Heart left ventricle (tissue), 16 donors: Measurements from ENCODE around the gene APOF. TPM values are rescaled to one million over a fixed set of nuclear protein-coding genes. Genes with fewer than 3 reads are reported as not detected.
"Not testable (repeated sequence)": the region's sequence is repeated elsewhere in the genome, so short reads cannot be mapped to it uniquely, and the experiment has no call there.

Source experiments
- ATAC-seq, 4 donors: fragments of 200-7000 bp; cut with Tn5 transposase; one replicate each; pipeline ENCODE4 v1.9.1; 2020 to 2022; ENCODE audit warnings: moderate library complexity in 4 of 4, mild to moderate bottlenecking in 3 of 4, moderate number of reproducible peaks in 1 of 4
- DNase-seq, 5 donors: peaks; one replicate each; pipeline ENCODE4 v3.0.0-alpha.2; 2020
- H3K27ac ChIP-seq, 12 donors: fragments of 200-600 bp; sonication (generic) in 4 of 12; one replicate each; pipeline versions ENCODE4 v1.5.0 to v1.8.0; 2016 to 2022; ENCODE audit warnings: mild to moderate bottlenecking in 2 of 12
- H3K27me3 ChIP-seq, 9 donors: fragments of 200-600 bp; sonication (generic) in 2 of 9; one replicate each; pipeline versions ENCODE4 v1.5.1 to v1.8.0; 2016 to 2022; ENCODE audit warnings: mild to moderate bottlenecking in 3 of 9
- H3K36me3 ChIP-seq, 9 donors: fragments of 200-600 bp; sonication (generic) in 2 of 9; one replicate each; pipeline versions ENCODE4 v1.5.0 to v1.8.0; 2018 to 2022; ENCODE audit warnings: mild to moderate bottlenecking in 2 of 9
- H3K4me1 ChIP-seq, 12 donors: fragments of 200-600 bp; sonication (generic) in 4 of 12; one replicate each; pipeline versions ENCODE4 v1.5.0 to v1.8.0; 2016 to 2022; ENCODE audit warnings: mild to moderate bottlenecking in 3 of 12
- H3K4me3 ChIP-seq, 12 donors: fragments of 200-600 bp; sonication (generic) in 4 of 12; one replicate each; pipeline versions ENCODE4 v1.5.0 to v1.8.0; 2017 to 2022; ENCODE audit warnings: mild to moderate bottlenecking in 9 of 12, moderate library complexity in 4 of 12
- H3K9me3 ChIP-seq, 12 donors: fragments of 200-600 bp; sonication (generic) in 4 of 12; one replicate each; pipeline versions ENCODE4 v1.5.0 to v1.8.0; 2016 to 2022; ENCODE audit warnings: mild to moderate bottlenecking in 1 of 12
- CTCF ChIP-seq, 12 donors: fragments of 200-600 bp; sonication (generic) in 4 of 12; IDR thresholded peaks; one replicate each; pipeline versions ENCODE4 v1.5.0 to v1.8.0; 2018 to 2022; ENCODE audit warnings: antibody characterized with exemption in 12 of 12, mild to moderate bottlenecking in 5 of 12
- POLR2A ChIP-seq, 2 donors: fragments of 450-650 bp; IDR thresholded peaks; one replicate each; pipeline ENCODE4 v1.6.1; 2017; ENCODE audit warnings: antibody characterized with exemption in 2 of 2, mild to moderate bottlenecking in 2 of 2, moderate library complexity in 2 of 2
- WGBS, 4 donors: extraction: QIAGEN DNeasy Blood & Tissue Kit in 2 of 4; methylation state at CpG; one replicate each; pipeline versions ENCODE4 v1.1.5 to v1.1.7; 2013 to 2018; 5-methylcytosine and 5-hydroxymethylcytosine counted together
- intact Hi-C, 10 donors: fragments of 100-400 bp; cut with DNase I; formaldehyde crosslinking; loops; one replicate each; pipeline versions ENCODE4 v1.11.1 to v1.14.2; 2022
- polyA plus RNA-seq, 2 donors: library from polyadenylated mRNA; stranded (reverse); fragments of 200-250 nt; gene quantifications; one replicate each; pipeline ENCODE4 v1.2.3, GENCODE V29; 2013
- total RNA-seq, 9 donors: library from RNA; depleted of rRNA in 2 of 9; stranded (reverse); fragments of >200 nt in 2 of 9; fragmentation: NEBNext Ultra II Directional in 3 of 9; extraction: Animal tissue kit (Norgen Biotek cat#: 25700) in 3 of 9; gene quantifications; one replicate each; pipeline versions ENCODE4 v1.1.0 to v1.2.4, GENCODE V29; 2016 to 2023
- donor health status: ischemic (EF 13 %, LVEDD 7.1; RV severe dilation, severe dysfunction).
- donor health status: healthy with polysubstance abuse.
- donor health status: DM: no; HTN: yes; CAD: no.
- donor health status: DM: no; HTN: no; CAD: no.
- donor health status: ischemic (EF 25% LVEDD 6.9; RV normal size, moderate dysfunction).
- donor health status: ischemic (EF 25% LVEDD 5.7; RV mildly dilated, moderate dysfunction).
- donor health status: healthy.
- donor health status: DM: yes; HTN: yes; CAD: no.
- donor health status: ischemic (EF 35%, LVEDD 5.7; RV mildly dilated, moderate dysfunction).
- donor health status: nonischemic (EF 11% LVEDD 7.7; RV severe dilation, severe dysfunction).
- donor health status: DM: yes; HTN: yes; CAD: no.
- donor health status: PGD.
- donor health status: ischemic (EF 29% LVEDD 5.4; RV normal size, mild dysfunction).
- donor health status: nonischemic (EF 23%, LVEDD 6.1; RV moderate dilation, normal function).

The APOF gene
- total and polyA plus RNA-seq, 11 donors, result not detected

- peak overlapping the region in 1 of 12 donors; percentile 71 for H3K27ac ChIP-seq
- ATAC-seq (no peak), DNase-seq (no peak)
- intact Hi-C loops, result loop anchor here in 5 of 10 donors (10.0 kb wide), 1 partner anchor 128 kb away; the partner anchor contains the start of gene SPRYD4 (in 5 of the 5)
- 81 to 89% (median 85%) methylated on average over 9 of the region's 9 CpGs for whole genome bisulfite sequencing, 4 donors
- TF ChIP-seq CTCF (IDR thresholded peaks at IDR 0.05), result no peak
- no peak for TF ChIP-seq POLR2A (IDR thresholded peaks at IDR 0.05)
- no peak overlapping the region for H3K4me3 ChIP-seq
- no peaks in the 10 kb centered on the region for H3K9me3 ChIP-seq
- peaks cover 0 to 45% (median 13%) of the 10 kb centered on the region in 12 donors for H3K4me1 ChIP-seq
- peaks cover 0 to 7% (median 1%) of the 10 kb centered on the region in 9 donors for H3K36me3 ChIP-seq
- H3K27me3 ChIP-seq, result no peaks in the 10 kb centered on the region
These were observed 26.1 kb downstream of the APOF start for GRCh38 chr12:56336361-56337167.

GRCh38 chr12:56335527-56335926 is 27.1 kb downstream of the APOF start:
- not testable (repeated sequence) for ATAC-seq, H3K27me3 ChIP-seq, H3K36me3 ChIP-seq, H3K9me3 ChIP-seq, H3K4me3 ChIP-seq, H3K27ac ChIP-seq, DNase-seq
- H3K4me1 ChIP-seq, result peaks cover 0 to 45% (median 13%) of the 10 kb centered on the region in 12 donors
- intact Hi-C loops, result loop anchor here in 5 of 10 donors (10.0 kb wide), 1 partner anchor 129 kb away; the partner anchor contains the start of gene SPRYD4 (in 5 of the 5)
- WGBS, 4 donors, result 92 to 97% (median 96%) methylated on average over 8 of the region's 8 CpGs

GRCh38 chr12:56334490-56334793 is 28.2 kb downstream of the APOF start:
- ATAC-seq, result no peak
- 7 to 13% (median 10%) methylated on average over 6 of the region's 6 CpGs for WGBS, 4 donors

More at GRCh38 chr12:56334490-56334793, 28.2 kb downstream of the APOF start:
- intact Hi-C loops, result loop anchor here in 6 of 10 donors (5.0 to 10.0 kb wide), 2 partner anchors 113 to 130 kb away; partner anchors contain the start of genes SPRYD4 (in 5 of the 6) and TIMELESS (in 1 of the 6)
- Histone ChIP-seq H3K4me3 (peak overlapping the region; percentile 32 to 93 (median 68)), H3K27ac (peak overlapping the region; percentile 88 to 100 (median 95)), H3K36me3 (peaks cover 0 to 6% (median 2%) of the 10 kb centered on the region in 9 donors), H3K9me3 (no peaks in the 10 kb centered on the region), H3K27me3 (no peaks in the 10 kb centered on the region), H3K4me1 (peaks cover 0 to 44% (median 13%) of the 10 kb centered on the region in 12 donors)
- TF ChIP-seq POLR2A (IDR thresholded peaks at IDR 0.05) (no peak), CTCF (IDR thresholded peaks at IDR 0.05) (peak in 1 of 12 donors; percentile 2)
- DNase-seq, result no peak
